ENCODE measurements around the gene VMA21.

GRCh38 chrX:151384807-151385206 lies 12.2 kb upstream of the VMA21 start:
- TF ChIP-seq CTCF (IDR thresholded peaks at IDR 0.05; ENCODE audit: insufficient read depth, low read length, poor library complexity, severe bottlenecking): no peak
- TF ChIP-seq EZH2phosphoT487 (conservative IDR thresholded peaks at IDR 0.05; ENCODE audit: low read length): no peak
